HEK293T (cell line): ENCODE measurements around the gene IBTK.

Source experiments
- ARNT ChIP-seq: fragments of 450-650 bp; IDR thresholded peaks from 2 replicates; pipeline ENCODE4 v1.6.1; 2017; ENCODE audit warnings: mild to moderate bottlenecking
- BHLHE40 ChIP-seq: fragments of 450-650 bp; IDR thresholded peaks from 2 replicates; pipeline ENCODE4 v1.6.1; 2016; ENCODE audit warnings: mild to moderate bottlenecking, moderate library complexity, borderline replicate concordance
- FOXA1 ChIP-seq: fragments of 450-650 bp; IDR thresholded peaks from 2 replicates; pipeline ENCODE4 v1.6.1; 2016; ENCODE audit warnings: mild to moderate bottlenecking
- HDGF ChIP-seq: fragments of 450-650 bp; IDR thresholded peaks from 2 replicates; pipeline ENCODE4 v1.6.1; 2017; ENCODE audit warnings: antibody characterized with exemption, borderline replicate concordance
- L3MBTL2 ChIP-seq: fragments of 450-650 bp; conservative IDR thresholded peaks from 2 replicates; pipeline ENCODE4 v1.6.1; 2016; ENCODE audit warnings: mild to moderate bottlenecking
- NFRKB ChIP-seq: fragments of 450-650 bp; IDR thresholded peaks from 2 replicates; pipeline ENCODE4 v1.6.1; 2016; ENCODE audit warnings: mild to moderate bottlenecking, moderate library complexity
- PKNOX1 ChIP-seq: fragments of 450-650 bp; IDR thresholded peaks from 2 replicates; pipeline ENCODE4 v1.6.1; 2016
- SP1 ChIP-seq: fragments of 450-650 bp; IDR thresholded peaks from 2 replicates; pipeline ENCODE4 v1.6.1; 2017
- SUZ12 ChIP-seq: fragments of 450-650 bp; IDR thresholded peaks from 2 replicates; pipeline ENCODE4 v1.6.1; 2016; ENCODE audit warnings: mild to moderate bottlenecking
- TARDBP ChIP-seq: fragments of 450-650 bp; IDR thresholded peaks from 2 replicates; pipeline ENCODE4 v1.6.1; 2016
- ZNF384 ChIP-seq: fragments of 450-650 bp; IDR thresholded peaks from 2 replicates; pipeline ENCODE4 v1.6.1; 2016

GRCh38 chr6:82275686-82276085 is 28.1 kb upstream of the IBTK start:
- TF ChIP-seq L3MBTL2 (no peak), NFRKB (no peak), ARNT (no peak), FOXA1 (no peak), SP1 (no peak), PKNOX1 (no peak), SUZ12 (no peak), HDGF (no peak), ZNF384 (no peak), BHLHE40 (no peak), TARDBP (no peak)
